GF-D8 (cell line): ENCODE data around the gene PPP1R12A.
"Not testable (repeated sequence)": the region's sequence is repeated elsewhere in the genome, so short reads cannot be mapped to it uniquely, and the experiment has no call there.

Experiments used
- DNase-seq: peaks from one replicate; lab custom pipeline; 2025; lab: John Stamatoyannopoulos, UW

The PPP1R12A gene

GRCh38 chr12:79935021-79935623 lies at the start of gene PPP1R12A:
TSS of gene PPP1R12A (minus strand) at chr12:79935097. CDS start at chr12:79934931, 166 bp downstream.
- DNase-seq: peak; percentile 93

GRCh38 chr12:79983986-79984620 lies 49.2 kb upstream of the PPP1R12A start:
- DNase-seq: no peak

- DNase-seq: no peak
Measured at GRCh38 chr12:79983492-79983891, 48.6 kb upstream of the PPP1R12A start.

GRCh38 chr12:79982086-79983062 lies 47.5 kb upstream of the PPP1R12A start:
- no peak for DNase-seq

GRCh38 chr12:79978692-79979091 lies 43.8 kb upstream of the PPP1R12A start:
- no peak for DNase-seq

- DNase-seq: not testable (repeated sequence)
Measured at GRCh38 chr12:79977856-79978460, 43.1 kb upstream of the PPP1R12A start.

GRCh38 chr12:79975143-79975542 lies 40.2 kb upstream of the PPP1R12A start:
- no peak for DNase-seq

- no peak for DNase-seq
Measured at GRCh38 chr12:79973801-79974200, 38.9 kb upstream of the PPP1R12A start.

GRCh38 chr12:79964100-79964627 lies 29.3 kb upstream of the PPP1R12A start:
- DNase-seq: no peak

GRCh38 chr12:79961411-79961810 lies 26.5 kb upstream of the PPP1R12A start:
- peak; percentile 26 for DNase-seq

GRCh38 chr12:79959484-79959883 lies 24.6 kb upstream of the PPP1R12A start:
- no peak for DNase-seq

- no peak for DNase-seq
Measured at GRCh38 chr12:79956896-79957295, 22.0 kb upstream of the PPP1R12A start.

GRCh38 chr12:79955561-79955960 lies 20.7 kb upstream of the PPP1R12A start:
- DNase-seq: no peak

GRCh38 chr12:79954037-79954610 lies 19.2 kb upstream of the PPP1R12A start:
- no peak for DNase-seq

- no peak for DNase-seq
Measured at GRCh38 chr12:79949098-79949497, 14.2 kb upstream of the PPP1R12A start.

- DNase-seq: no peak
Measured at GRCh38 chr12:79945433-79945832, 10.5 kb upstream of the PPP1R12A start.

- DNase-seq: no peak
Measured at GRCh38 chr12:79944565-79944964, 9.7 kb upstream of the PPP1R12A start.

- not testable (repeated sequence) for DNase-seq
Measured at GRCh38 chr12:79942846-79943245, 7.9 kb upstream of the PPP1R12A start.

- peak; percentile 60 for DNase-seq
Measured at GRCh38 chr12:79939728-79940310, 4.9 kb upstream of the PPP1R12A start.

GRCh38 chr12:79938843-79939242 lies 3.9 kb upstream of the PPP1R12A start:
- DNase-seq: no peak

- no peak for DNase-seq
Measured at GRCh38 chr12:79936670-79937069, 1.8 kb upstream of the PPP1R12A start.
